Measurements from ENCODE around the gene RAD54L. TPM values are rescaled to one million over a fixed set of nuclear protein-coding genes. Genes with fewer than 3 reads are reported as not detected.

RAD54L gene
- total RNA-seq: 10 to 100 TPM; 64.2 to 73.4 TPM

- H3K4me3 Mint-ChIP-seq: peak within 1 kb of the TSS; percentile 83
- ATAC-seq: peak; percentile 94
- intact Hi-C loops (cut with DNase I, micrococcal nuclease): loop anchor here (1.0 to 5.0 kb wide), 18 partner anchors 49 to 1261 kb away; partner anchors contain the start of genes LRRC41 (in 2 of the 2), NSUN4 (in 2 of the 2), POMGNT1 (in 2 of the 2) and UQCRH (in 2 of the 2)
- peaks cover 20% of the 10 kb centered on the region for H3K4me1 Mint-ChIP-seq
- peak within 1 kb of the TSS; percentile 92 for H3K27ac Mint-ChIP-seq
- no peaks in the 10 kb centered on the region for H3K27me3 Mint-ChIP-seq
- DNase-seq: peak; percentile 99
- peaks cover 35% of the 10 kb centered on the region for H3K36me3 Mint-ChIP-seq (ENCODE audit: low read depth)
- ChIA-PET POLR2A (interaction anchor here (0.5 to 1.6 kb wide), 9 partner anchors 25 to 726 kb away, joined by 3 to 15 read pairs (median 3); partner anchors contain the start of genes GPBP1L1, LRRC41, PRDX1 and UQCRH), CTCF (interaction anchor here (0.6 to 3.6 kb wide), 14 partner anchors 12 to 1001 kb away, joined by 3 to 19 read pairs (median 4); partner anchors contain the start of genes LRRC41, NSUN4 and UQCRH)
- no peaks in the 10 kb centered on the region for H3K9me3 Mint-ChIP-seq (ENCODE audit: low read depth)
Measured at GRCh38 chr1:46247436-46248121, at the start of gene RAD54L. RAD54L (plus strand) TSS chr1:46247763; CDS start chr1:46248406, 643 bp downstream.

- CTCF ChIA-PET: interaction anchor here (0.6 to 3.9 kb wide), 5 partner anchors 25 to 387 kb away, joined by 3 to 18 read pairs (median 3); no protein-coding TSS in a partner anchor
- peak within 1 kb of the TSS; percentile 84 for H3K4me3 Mint-ChIP-seq
Measured at GRCh38 chr1:46197964-46198811, 49.4 kb upstream of the RAD54L start, which contains the start of gene POMGNT1. POMGNT1 (minus strand) TSS chr1:46198434; CDS start chr1:46197821, 613 bp downstream.

DNA sequence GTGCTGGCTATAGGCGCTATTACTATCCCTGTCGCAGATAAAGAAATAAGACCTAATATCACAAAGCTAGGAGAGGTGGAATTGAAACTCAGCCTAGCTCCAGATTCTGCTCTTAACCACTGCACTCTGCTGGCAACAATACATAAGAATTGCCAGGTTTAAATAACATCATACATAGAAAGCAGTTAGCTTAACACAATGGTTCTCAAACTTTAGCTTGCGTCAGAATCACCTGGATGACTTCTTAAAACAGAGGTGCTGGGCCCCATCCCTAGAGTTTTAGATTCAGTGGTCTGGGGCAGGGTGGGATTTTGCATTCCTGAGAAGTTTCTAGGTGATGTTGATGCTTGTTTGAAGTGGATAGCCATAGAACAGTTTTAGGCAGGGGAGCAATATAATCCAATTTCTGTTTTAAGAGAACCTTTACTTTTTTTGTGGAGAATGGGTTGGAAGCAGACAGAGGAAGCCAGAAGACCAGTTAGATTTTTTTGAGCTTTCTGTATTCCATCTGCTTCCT lies 48.3 kb upstream of the RAD54L start:
- Mint-ChIP-seq H3K4me1 (peaks cover 22% of the 10 kb centered on the region), H3K27ac (peak overlapping the region; percentile 19), H3K27me3 (peaks cover 2% of the 10 kb centered on the region), H3K36me3 (ENCODE audit: low read depth) (peaks cover 5% of the 10 kb centered on the region), H3K4me3 (peak overlapping the region; percentile 84), H3K9me3 (ENCODE audit: low read depth) (no peaks in the 10 kb centered on the region)
- ATAC-seq (no peak), DNase-seq (no peak)
- CTCF ChIA-PET: interaction anchor here (1.4 to 2.8 kb wide), 2 partner anchors 24 to 46 kb away, joined by 9 read pairs; no protein-coding TSS in a partner anchor
- POLR2A ChIA-PET: interaction anchor here (0.9 kb wide), 1 partner anchor 48 kb away, joined by 4 read pairs; the partner anchor contains the start of gene RAD54L
- intact Hi-C loops (cut with DNase I, micrococcal nuclease): no loop called here

More at GRCh38 chr1:46197964-46198811, 49.4 kb upstream of the RAD54L start, which contains the start of gene POMGNT1:
- POLR2A ChIA-PET: no interaction called here
- Mint-ChIP-seq H3K27ac (peak within 1 kb of the TSS; percentile 82), H3K36me3 (ENCODE audit: low read depth) (peaks cover 9% of the 10 kb centered on the region), H3K27me3 (peaks cover 2% of the 10 kb centered on the region), H3K9me3 (ENCODE audit: low read depth) (no peaks in the 10 kb centered on the region), H3K4me1 (peaks cover 19% of the 10 kb centered on the region)
- peak; percentile 94 for ATAC-seq
- intact Hi-C loops (cut with DNase I, micrococcal nuclease): loop anchor here (1.0 kb wide), 6 partner anchors 13 to 615 kb away; partner anchors contain the start of genes RAD54L (in 2 of the 2), NSUN4 (in 1 of the 2) and TMEM69 (in 1 of the 2)
- DNase-seq: peak; percentile 87

DNA sequence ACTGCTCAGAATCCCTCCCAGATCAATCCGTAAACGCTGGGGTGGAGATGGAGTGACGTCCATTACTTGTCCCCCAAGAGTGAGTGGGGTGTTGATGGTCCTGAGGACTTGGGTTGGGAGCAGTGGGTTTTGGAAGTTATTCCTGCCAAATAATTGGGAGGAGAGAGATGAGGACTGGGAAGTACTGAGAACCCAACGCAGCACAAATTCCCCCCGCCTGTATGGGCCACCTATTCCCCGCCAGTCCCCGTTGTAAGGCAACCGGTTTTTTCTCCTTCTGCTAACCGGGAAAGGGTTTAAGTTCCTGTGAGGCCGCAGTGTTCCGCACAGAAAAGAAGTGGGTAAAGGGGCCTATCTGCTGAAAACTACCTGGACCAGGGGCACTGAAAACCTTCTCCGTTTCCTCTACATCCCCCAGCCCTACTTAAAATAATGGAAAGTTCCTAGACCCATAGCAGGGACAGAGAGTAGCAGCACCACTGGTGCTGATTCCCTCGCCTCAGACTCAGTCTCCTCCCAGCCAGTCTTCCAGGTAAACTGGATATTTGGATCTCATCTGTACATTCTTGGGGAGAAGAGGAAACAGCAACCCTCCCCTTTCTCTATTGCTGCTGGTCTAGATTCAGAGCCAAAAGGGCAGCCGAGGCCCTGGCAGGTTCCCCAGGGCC lies 43.7 kb upstream of the RAD54L start:
- H3K4me3 Mint-ChIP-seq: peak overlapping the region; percentile 70
- CTCF ChIA-PET: interaction anchor here (0.9 to 1.4 kb wide), 4 partner anchors 8 to 41 kb away, joined by 3 to 9 read pairs (median 6); no protein-coding TSS in a partner anchor
- H3K27me3 Mint-ChIP-seq: peaks cover 2% of the 10 kb centered on the region
- peaks cover 12% of the 10 kb centered on the region for H3K4me1 Mint-ChIP-seq
- H3K36me3 Mint-ChIP-seq (ENCODE audit: low read depth): no peaks in the 10 kb centered on the region
- no peaks in the 10 kb centered on the region for H3K9me3 Mint-ChIP-seq (ENCODE audit: low read depth)
- DNase-seq (no peak), ATAC-seq (no peak)
- POLR2A ChIA-PET: interaction anchor here (0.7 to 1.1 kb wide), 2 partner anchors 43 to 594 kb away, joined by 3 read pairs; no protein-coding TSS in a partner anchor
- intact Hi-C loops (cut with DNase I, micrococcal nuclease): no loop called here
- no peak overlapping the region for H3K27ac Mint-ChIP-seq

DNA sequence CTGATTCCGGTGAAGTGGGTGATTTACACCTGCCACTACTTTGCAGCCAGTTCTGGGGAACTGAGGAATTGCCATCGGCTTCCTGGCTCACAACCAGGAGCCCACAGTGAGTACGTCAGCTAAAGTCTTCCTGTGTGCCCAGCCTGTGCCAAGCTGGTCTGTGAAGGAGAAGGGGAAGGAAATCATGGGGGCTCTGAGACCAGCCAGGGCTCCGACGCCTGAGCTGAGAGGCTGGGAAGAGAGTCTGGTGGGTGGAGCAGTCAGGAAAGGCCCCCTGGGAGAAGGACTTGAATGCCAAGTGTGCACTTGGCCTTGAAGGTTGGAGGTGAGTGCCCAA lies 43.2 kb upstream of the RAD54L start:
- H3K9me3 Mint-ChIP-seq (ENCODE audit: low read depth): no peaks in the 10 kb centered on the region
- intact Hi-C loops (cut with DNase I, micrococcal nuclease): no loop called here
- no peak overlapping the region for H3K4me3 Mint-ChIP-seq
- ChIA-PET CTCF (interaction anchor here (1.0 to 1.4 kb wide), 2 partner anchors 19 to 41 kb away, joined by 3 to 9 read pairs; no protein-coding TSS in a partner anchor), POLR2A (interaction anchor here (0.7 to 1.1 kb wide), 2 partner anchors 42 to 595 kb away, joined by 3 read pairs; no protein-coding TSS in a partner anchor)
- no peak for ATAC-seq
- H3K27me3 Mint-ChIP-seq: peaks cover 2% of the 10 kb centered on the region
- no peaks in the 10 kb centered on the region for H3K36me3 Mint-ChIP-seq (ENCODE audit: low read depth)
- peaks cover 9% of the 10 kb centered on the region for H3K4me1 Mint-ChIP-seq
- no peak overlapping the region for H3K27ac Mint-ChIP-seq
- no peak for DNase-seq

DNA sequence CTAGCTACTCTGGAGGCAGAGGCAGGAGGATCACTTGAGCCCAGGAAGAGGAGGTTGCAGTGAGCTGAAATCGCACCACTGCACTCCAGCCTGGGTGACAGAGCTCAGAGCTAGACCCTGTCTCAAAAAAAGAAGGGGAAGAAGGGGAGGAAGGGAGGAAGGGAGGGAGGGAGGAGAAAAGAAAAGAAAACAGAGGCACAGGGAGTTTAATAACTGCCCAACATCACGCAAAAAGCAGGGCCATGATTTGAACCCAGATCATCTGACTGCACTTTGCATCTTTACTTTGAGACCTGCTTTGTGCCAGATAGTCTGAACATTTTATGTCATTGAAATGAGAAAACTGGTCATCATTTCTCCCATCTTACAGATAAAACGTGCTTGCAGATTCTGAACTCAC lies 42.4 kb upstream of the RAD54L start:
- Mint-ChIP-seq H3K9me3 (ENCODE audit: low read depth) (no peaks in the 10 kb centered on the region), H3K4me1 (peaks cover 8% of the 10 kb centered on the region), H3K27me3 (peaks cover 2% of the 10 kb centered on the region), H3K36me3 (ENCODE audit: low read depth) (no peaks in the 10 kb centered on the region), H3K27ac (no peak overlapping the region), H3K4me3 (no peak overlapping the region)
- ATAC-seq (no peak), DNase-seq (no peak)
- ChIA-PET POLR2A (interaction anchor here (0.8 kb wide), 1 partner anchor 18 kb away, joined by 3 read pairs; no protein-coding TSS in a partner anchor), CTCF (interaction anchor here (0.6 to 1.4 kb wide), 4 partner anchors 18 to 142 kb away, joined by 3 to 9 read pairs (median 3); no protein-coding TSS in a partner anchor)
- intact Hi-C loops (cut with DNase I, micrococcal nuclease): no loop called here

DNA sequence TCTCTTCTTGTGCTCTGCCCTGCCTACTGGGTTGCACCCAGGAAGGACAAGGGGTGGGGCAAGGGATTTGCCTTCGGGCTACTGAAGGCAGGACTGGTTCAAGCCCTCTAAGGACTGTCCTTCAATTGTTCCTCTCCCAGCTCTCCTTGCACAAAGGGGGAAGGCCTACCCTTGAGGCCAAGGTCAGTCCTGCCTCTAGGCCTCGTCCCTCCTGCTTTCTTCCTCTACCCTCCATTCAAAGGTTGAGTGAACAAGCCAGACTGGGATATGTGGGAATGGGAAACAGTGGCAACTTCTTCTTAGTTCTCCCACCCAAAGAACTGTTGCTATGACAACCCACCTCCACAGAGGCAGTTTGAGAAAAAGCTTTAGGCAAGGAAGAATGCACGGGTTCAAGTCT lies 41.8 kb upstream of the RAD54L start:
- CTCF ChIA-PET: interaction anchor here (0.7 to 1.4 kb wide), 2 partner anchors 18 kb away, joined by 3 to 9 read pairs; no protein-coding TSS in a partner anchor
- Mint-ChIP-seq H3K27me3 (peaks cover 2% of the 10 kb centered on the region), H3K4me1 (peaks cover 8% of the 10 kb centered on the region), H3K27ac (no peak overlapping the region), H3K4me3 (no peak overlapping the region), H3K9me3 (ENCODE audit: low read depth) (no peaks in the 10 kb centered on the region), H3K36me3 (ENCODE audit: low read depth) (no peaks in the 10 kb centered on the region)
- no peak for DNase-seq
- POLR2A ChIA-PET: no interaction called here
- intact Hi-C loops (cut with DNase I, micrococcal nuclease): no loop called here
- no peak for ATAC-seq

DNA sequence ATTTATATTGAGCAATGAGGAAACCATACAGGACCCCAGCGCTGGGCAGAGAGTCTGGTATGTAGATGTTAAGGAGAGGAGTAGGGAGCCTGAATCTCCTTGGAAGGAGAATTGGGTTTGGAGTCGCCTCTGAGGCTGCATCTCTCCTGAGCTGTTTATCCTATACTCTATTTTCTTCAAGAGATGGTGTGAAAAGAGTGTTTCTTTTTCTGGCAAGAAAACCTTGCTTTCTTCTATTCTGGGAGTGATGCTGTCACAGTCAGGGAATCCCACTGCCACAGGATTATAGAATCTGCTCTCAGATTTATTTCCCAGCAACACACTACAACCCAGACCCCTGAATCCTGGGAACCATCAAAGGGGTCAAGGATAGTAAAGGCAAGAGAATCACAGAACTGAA lies 41.2 kb upstream of the RAD54L start:
- DNase-seq: no peak
- Mint-ChIP-seq H3K36me3 (ENCODE audit: low read depth) (no peaks in the 10 kb centered on the region), H3K4me3 (no peak overlapping the region), H3K27ac (no peak overlapping the region), H3K4me1 (peaks cover 8% of the 10 kb centered on the region), H3K27me3 (peaks cover 2% of the 10 kb centered on the region), H3K9me3 (ENCODE audit: low read depth) (no peaks in the 10 kb centered on the region)
- ATAC-seq: no peak
- ChIA-PET POLR2A (no interaction called here), CTCF (interaction anchor here (0.7 to 2.7 kb wide), 2 partner anchors 17 to 18 kb away, joined by 3 to 11 read pairs; no protein-coding TSS in a partner anchor)
- intact Hi-C loops (cut with DNase I, micrococcal nuclease): no loop called here

GRCh38 chr1:46210561-46210960 lies 37.0 kb upstream of the RAD54L start:
- ATAC-seq (no peak), DNase-seq (no peak)
- Mint-ChIP-seq H3K9me3 (ENCODE audit: low read depth) (no peaks in the 10 kb centered on the region), H3K27me3 (no peaks in the 10 kb centered on the region), H3K4me1 (no peaks in the 10 kb centered on the region), H3K4me3 (no peak overlapping the region), H3K27ac (no peak overlapping the region), H3K36me3 (ENCODE audit: low read depth) (no peaks in the 10 kb centered on the region)
- POLR2A ChIA-PET: no interaction called here
- intact Hi-C loops (cut with DNase I, micrococcal nuclease): no loop called here
- CTCF ChIA-PET: interaction anchor here (0.8 to 1.4 kb wide), 3 partner anchors 9 to 13 kb away, joined by 3 to 7 read pairs (median 5); no protein-coding TSS in a partner anchor

- Mint-ChIP-seq H3K4me1 (no peaks in the 10 kb centered on the region), H3K4me3 (no peak overlapping the region), H3K27me3 (no peaks in the 10 kb centered on the region), H3K36me3 (ENCODE audit: low read depth) (no peaks in the 10 kb centered on the region), H3K27ac (no peak overlapping the region), H3K9me3 (ENCODE audit: low read depth) (no peaks in the 10 kb centered on the region)
- no peak for ATAC-seq
- ChIA-PET CTCF (interaction anchor here (0.8 kb wide), 1 partner anchor 8 kb away, joined by 3 read pairs; the partner anchor contains the start of gene LURAP1), POLR2A (no interaction called here)
- no peak for DNase-seq
- intact Hi-C loops (cut with DNase I, micrococcal nuclease): no loop called here
Measured at GRCh38 chr1:46211051-46211450, 36.5 kb upstream of the RAD54L start.

All from activated CD4-positive, alpha-beta T cell treated with anti-CD3 and anti-CD28 coated beads for 36 hours (primary cell).